GM18951 (cell line): Measurements from ENCODE around the gene MCHR2.
"Not testable (repeated sequence)": the region's sequence is repeated elsewhere in the genome, so short reads cannot be mapped to it uniquely, and the experiment has no call there.

ENCODE experiments used
- POLR2A ChIP-seq: IDR thresholded peaks from 4 replicates; pipeline ENCODE4 v1.6.1; 2011; ENCODE audit warnings: mild to moderate bottlenecking; ENCODE audit not compliant: insufficient read length, insufficient read depth; ENCODE audit errors: extremely low read depth
- in situ Hi-C: fragments of 300-500 bp; cut with MboI; formaldehyde crosslinking; loops from one replicate; pipeline ENCODE4 v1.12.0; 2022; ENCODE audit warnings: low sequenced_read_pairs, mixed read lengths, inconsistent platforms; ENCODE audit not compliant: unreplicated experiment

The MCHR2 gene, protein sequence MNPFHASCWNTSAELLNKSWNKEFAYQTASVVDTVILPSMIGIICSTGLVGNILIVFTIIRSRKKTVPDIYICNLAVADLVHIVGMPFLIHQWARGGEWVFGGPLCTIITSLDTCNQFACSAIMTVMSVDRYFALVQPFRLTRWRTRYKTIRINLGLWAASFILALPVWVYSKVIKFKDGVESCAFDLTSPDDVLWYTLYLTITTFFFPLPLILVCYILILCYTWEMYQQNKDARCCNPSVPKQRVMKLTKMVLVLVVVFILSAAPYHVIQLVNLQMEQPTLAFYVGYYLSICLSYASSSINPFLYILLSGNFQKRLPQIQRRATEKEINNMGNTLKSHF

DNA sequence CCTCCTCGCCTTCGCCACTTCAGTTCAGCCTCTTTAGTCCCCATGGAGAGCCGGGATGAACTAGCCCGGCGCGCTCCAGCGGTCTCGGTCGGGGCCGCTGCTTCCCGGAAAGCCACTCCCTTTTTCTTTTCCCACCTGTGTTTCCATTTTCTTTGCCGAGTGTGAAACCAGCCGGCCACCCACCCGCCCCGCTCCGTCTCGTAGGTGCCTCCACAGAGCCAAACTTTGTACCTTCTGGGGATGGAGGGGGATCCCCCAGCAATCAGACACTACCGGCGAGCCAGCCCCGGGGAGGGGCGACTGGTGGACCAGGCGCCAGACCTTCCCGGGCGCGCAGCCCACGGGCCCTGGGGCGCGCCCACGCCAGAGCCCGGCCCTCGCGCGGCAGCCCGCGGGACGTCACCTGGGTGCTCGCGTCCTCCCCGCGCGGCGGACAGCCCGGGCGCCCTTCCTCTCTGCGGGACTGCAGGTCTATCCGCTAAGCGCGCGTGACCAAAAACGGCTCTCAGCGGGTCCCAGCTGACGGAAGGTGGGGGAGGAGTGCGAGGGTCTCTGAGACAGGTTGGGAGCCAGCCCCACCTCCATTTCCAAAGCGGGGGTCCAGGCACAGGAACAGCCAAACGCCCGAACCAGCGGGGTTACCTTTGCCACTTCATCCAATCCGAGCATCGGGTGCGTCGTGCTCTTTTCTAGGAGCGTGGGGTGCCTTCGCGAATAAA is at the start of gene MCHR2:
Gene MCHR2 (minus strand): TSS at position 691 of the 719 bp plus-strand sequence. CDS start 38,076 bp downstream, outside the sequence.
- TF ChIP-seq POLR2A, result no peak
- in situ Hi-C loops, result no loop called here

DNA sequence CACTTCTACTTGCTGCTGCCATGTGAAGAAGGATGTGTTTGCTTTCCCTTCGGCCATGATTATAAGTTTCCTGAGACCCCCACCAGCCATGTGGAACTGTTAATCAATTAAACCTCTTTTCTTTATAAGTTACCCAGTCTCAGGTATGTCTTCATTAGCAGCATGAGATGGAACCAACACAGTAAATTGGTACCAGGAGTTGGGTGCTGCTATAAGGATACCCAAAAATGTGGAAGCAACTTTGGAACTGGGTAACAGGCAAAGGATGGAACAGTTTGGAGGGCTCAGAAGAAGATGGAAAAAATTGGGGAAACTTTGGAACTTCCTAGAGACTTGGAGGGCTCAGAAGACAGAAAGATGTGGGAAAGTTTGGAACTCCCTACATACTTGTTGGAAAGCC is 44.5 kb upstream of the MCHR2 start:
- in situ Hi-C loops, result not testable (repeated sequence)

- in situ Hi-C loops, result no loop called here
- TF ChIP-seq POLR2A, result no peak
Measured at GRCh38 chr6:100035873-100036653, 42.0 kb upstream of the MCHR2 start.

- TF ChIP-seq POLR2A, result no peak
- in situ Hi-C loops, result no loop called here
Measured at GRCh38 chr6:100023798-100024197, 29.8 kb upstream of the MCHR2 start.

GRCh38 chr6:100022847-100023246 is 28.8 kb upstream of the MCHR2 start:
- in situ Hi-C loops, result no loop called here
- TF ChIP-seq POLR2A, result no peak

- no peak for TF ChIP-seq POLR2A
- in situ Hi-C loops, result loop anchor here (10.0 kb wide), 1 partner anchor 86 kb away; no protein-coding TSS in a partner anchor
Measured at GRCh38 chr6:100008857-100009256, 14.8 kb upstream of the MCHR2 start.

- in situ Hi-C loops, result loop anchor here (10.0 kb wide), 1 partner anchor 93 kb away; no protein-coding TSS in a partner anchor
- TF ChIP-seq POLR2A, result no peak
Measured at GRCh38 chr6:100001915-100002388, 7.9 kb upstream of the MCHR2 start.

- no peak for TF ChIP-seq POLR2A
- in situ Hi-C loops, result no loop called here
Measured at GRCh38 chr6:99997141-99997540, 3.1 kb upstream of the MCHR2 start.

GRCh38 chr6:99995916-99996315 is 1.9 kb upstream of the MCHR2 start:
- in situ Hi-C loops, result no loop called here
- TF ChIP-seq POLR2A, result no peak

DNA sequence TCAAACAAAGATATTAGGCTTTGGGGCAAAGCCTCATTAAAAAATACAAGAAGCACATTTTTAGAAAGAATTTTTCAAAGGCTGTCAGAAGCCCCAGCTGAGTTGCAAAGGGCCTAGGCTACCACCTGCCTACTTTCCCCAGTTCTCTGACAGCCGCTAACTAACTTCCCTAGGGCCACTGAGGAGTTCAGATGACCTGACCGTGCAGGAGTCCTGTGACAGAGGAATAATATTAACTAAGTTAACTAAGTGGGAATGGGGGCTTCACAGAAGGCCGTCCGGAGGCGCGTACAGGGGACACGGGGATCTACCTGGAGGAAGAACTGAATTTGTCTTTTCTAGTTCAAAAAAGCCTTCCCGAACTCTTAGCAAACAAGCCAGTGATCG is 884 bp downstream of the MCHR2 start:
- TF ChIP-seq POLR2A, result no peak

DNA sequence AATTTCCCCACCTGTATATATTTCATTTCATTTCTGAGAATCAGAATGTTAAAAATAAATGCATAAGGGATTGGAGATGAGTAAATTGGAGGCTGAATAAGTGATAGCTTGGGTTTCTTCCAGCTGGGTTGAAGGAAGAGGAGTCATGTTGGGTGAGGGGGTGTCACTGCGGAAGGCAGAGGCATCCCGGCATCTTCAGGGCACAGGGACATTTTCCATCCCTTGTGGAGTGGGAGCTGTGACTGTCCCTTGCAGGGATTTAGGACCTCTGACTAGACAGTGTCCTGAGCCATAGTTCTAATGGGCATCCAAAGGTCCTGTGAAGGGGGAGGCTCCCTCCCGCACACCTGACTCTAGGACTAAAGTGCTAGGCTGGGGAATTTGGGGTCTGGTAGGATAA is 2.1 kb downstream of the MCHR2 start:
- TF ChIP-seq POLR2A, result no peak
- in situ Hi-C loops, result no loop called here

More for the DNA sequence above, 884 bp downstream of the MCHR2 start:
- in situ Hi-C loops, result no loop called here

DNA sequence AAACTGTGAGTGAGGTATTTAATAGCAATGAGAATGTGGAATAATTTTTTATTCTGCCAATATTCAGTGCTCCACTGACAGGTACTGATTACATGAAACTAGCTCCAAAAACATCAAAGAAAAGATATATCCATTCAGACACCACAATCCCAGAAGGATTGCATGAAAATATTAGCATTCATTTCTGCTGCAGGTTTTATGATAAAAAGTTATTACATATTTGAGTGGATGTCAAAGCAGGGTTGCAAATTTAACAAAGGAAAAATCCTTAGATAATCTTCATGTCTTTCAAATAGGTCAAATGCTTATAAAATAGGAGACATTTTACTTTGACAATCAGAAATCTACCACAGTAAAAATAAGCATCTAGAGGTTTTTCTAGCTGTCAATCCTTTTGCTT is 13.3 kb downstream of the MCHR2 start:
- no peak for TF ChIP-seq POLR2A
- in situ Hi-C loops, result no loop called here

- in situ Hi-C loops, result no loop called here
- no peak for TF ChIP-seq POLR2A
Measured at GRCh38 chr6:99979953-99980352, 14.1 kb downstream of the MCHR2 start.
